WTC11 (cell line): Measurements from ENCODE around the gene VPS8.

Experiments used
- JUN ChIP-seq: sonication (generic); formaldehyde crosslinking; IDR thresholded peaks from 2 replicates; pipeline ENCODE4 v1.8.0; 2023; ENCODE audit warnings: mild to moderate bottlenecking, missing genetic modification reagents
- NR3C1 ChIP-seq: sonication (generic); formaldehyde crosslinking; conservative IDR thresholded peaks from 2 replicates; pipeline ENCODE4 v1.8.1; 2023; ENCODE audit warnings: low read depth, mild to moderate bottlenecking, missing genetic modification reagents
- PRRX2 ChIP-seq: fragments of 250-450 bp; sonication (Bioruptor Pico); IDR thresholded peaks from 2 replicates; pipeline ENCODE4 v1.8.0; 2021; ENCODE audit warnings: mild to moderate bottlenecking
- ZBTB21 ChIP-seq: sonication (generic); formaldehyde crosslinking; IDR thresholded peaks from 2 replicates; pipeline ENCODE4 v1.8.1; 2023; ENCODE audit warnings: mild to moderate bottlenecking, missing genetic modification reagents, borderline replicate concordance
- TF ChIP-seq, protein P1 (sequence below): fragments of 200-600 bp; IDR thresholded peaks from 2 replicates; pipeline ENCODE4 v1.8.0; 2022; ENCODE audit warnings: antibody characterized with exemption
- TF ChIP-seq, protein P2 (sequence below): sonication (generic); formaldehyde crosslinking; IDR thresholded peaks from 2 replicates; pipeline ENCODE4 v1.8.1; 2023; ENCODE audit warnings: mild to moderate bottlenecking, missing genetic modification reagents, moderate library complexity
- TF ChIP-seq, protein P3 (sequence below): fragments of 250-450 bp; sonication (Bioruptor Pico); conservative IDR thresholded peaks from 2 replicates; pipeline ENCODE4 v1.9.0; 2021; ENCODE audit warnings: mild to moderate bottlenecking
- TF ChIP-seq, protein P4 (sequence below): sonication (generic); formaldehyde crosslinking; IDR thresholded peaks from 2 replicates; pipeline ENCODE4 v1.8.1; 2022; ENCODE audit warnings: low read depth, mild to moderate bottlenecking, moderate library complexity, missing genetic modification reagents, borderline replicate concordance
- TF ChIP-seq, protein P5 (sequence below): sonication (generic); formaldehyde crosslinking; IDR thresholded peaks from 2 replicates; pipeline ENCODE4 v1.8.1; 2022; ENCODE audit warnings: missing genetic modification reagents, borderline replicate concordance

DNA sequence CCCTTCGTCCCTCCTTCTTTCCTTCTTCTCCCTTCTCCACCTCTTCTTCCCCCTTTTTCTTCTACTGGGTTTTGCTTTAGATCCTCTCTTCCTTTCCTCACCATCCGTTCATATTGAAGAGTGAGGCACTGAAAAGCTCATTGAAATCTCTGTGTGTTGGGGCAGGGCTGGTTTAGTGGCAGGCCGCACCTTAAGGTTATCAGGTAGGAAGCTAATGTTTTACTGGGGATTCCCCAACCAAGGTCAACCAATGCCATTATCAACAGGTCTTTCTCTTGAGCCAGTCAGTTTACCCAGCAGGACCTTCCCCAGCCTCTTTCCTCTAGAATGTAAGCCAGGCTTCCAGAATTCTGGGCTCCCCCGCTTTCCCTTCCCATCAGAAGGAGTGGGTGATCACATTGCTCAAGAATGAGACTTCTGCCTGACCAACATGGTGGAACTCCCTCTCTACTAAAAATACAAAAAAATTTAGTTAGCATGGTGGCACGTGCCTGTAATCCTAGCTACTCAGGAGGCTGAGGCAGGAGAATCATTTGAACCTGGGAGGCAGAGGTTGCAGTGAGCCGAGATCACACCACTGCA, 11.5 kb upstream of the VPS8 start:
- TF ChIP-seq PRRX2 (CRISPR knock-in tag) (no peak), JUN (CRISPR knock-in tag) (no peak), NR3C1 (CRISPR knock-in tag) (no peak), ZBTB21 (CRISPR knock-in tag) (no peak)
- TF ChIP-seq, protein P1, sequence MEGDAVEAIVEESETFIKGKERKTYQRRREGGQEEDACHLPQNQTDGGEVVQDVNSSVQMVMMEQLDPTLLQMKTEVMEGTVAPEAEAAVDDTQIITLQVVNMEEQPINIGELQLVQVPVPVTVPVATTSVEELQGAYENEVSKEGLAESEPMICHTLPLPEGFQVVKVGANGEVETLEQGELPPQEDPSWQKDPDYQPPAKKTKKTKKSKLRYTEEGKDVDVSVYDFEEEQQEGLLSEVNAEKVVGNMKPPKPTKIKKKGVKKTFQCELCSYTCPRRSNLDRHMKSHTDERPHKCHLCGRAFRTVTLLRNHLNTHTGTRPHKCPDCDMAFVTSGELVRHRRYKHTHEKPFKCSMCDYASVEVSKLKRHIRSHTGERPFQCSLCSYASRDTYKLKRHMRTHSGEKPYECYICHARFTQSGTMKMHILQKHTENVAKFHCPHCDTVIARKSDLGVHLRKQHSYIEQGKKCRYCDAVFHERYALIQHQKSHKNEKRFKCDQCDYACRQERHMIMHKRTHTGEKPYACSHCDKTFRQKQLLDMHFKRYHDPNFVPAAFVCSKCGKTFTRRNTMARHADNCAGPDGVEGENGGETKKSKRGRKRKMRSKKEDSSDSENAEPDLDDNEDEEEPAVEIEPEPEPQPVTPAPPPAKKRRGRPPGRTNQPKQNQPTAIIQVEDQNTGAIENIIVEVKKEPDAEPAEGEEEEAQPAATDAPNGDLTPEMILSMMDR = no peak
- TF ChIP-seq, protein P2, sequence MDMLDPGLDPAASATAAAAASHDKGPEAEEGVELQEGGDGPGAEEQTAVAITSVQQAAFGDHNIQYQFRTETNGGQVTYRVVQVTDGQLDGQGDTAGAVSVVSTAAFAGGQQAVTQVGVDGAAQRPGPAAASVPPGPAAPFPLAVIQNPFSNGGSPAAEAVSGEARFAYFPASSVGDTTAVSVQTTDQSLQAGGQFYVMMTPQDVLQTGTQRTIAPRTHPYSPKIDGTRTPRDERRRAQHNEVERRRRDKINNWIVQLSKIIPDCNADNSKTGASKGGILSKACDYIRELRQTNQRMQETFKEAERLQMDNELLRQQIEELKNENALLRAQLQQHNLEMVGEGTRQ (CRISPR knock-in tag) = no peak
- TF ChIP-seq, protein P3, sequence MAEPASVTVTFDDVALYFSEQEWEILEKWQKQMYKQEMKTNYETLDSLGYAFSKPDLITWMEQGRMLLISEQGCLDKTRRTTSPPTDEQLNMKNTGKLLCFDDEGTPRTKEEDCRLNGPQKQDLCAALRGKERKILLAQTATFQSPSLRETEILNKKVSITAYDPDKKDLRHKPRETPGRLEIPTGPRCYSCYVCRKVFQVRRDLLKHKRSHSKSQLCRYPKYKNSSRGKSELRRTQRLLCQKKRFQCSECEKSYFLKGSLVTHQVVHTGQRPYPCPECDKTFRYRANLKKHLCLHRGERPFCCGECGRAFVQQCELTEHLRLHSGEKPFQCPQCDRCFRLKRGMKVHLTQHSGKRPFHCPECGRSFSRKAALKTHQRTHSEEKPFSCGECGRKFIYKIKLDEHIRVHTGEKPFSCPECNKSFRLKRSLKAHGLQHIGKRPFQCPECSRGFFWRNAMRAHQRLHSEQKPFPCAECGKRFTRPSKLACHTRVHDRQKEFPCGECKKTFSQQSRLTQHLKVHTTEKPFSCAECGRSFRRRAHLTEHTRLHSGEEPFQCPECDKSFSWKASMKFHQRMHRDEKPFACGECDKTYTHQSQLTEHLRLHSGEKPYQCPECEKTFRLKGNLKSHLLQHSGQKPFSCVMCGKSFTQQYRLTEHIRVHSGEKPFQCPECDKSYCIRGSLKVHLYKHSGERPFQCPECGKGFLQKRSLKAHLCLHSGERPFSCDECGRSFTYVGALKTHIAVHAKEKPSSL (CRISPR knock-in tag) = no peak
- TF ChIP-seq, protein P4, sequence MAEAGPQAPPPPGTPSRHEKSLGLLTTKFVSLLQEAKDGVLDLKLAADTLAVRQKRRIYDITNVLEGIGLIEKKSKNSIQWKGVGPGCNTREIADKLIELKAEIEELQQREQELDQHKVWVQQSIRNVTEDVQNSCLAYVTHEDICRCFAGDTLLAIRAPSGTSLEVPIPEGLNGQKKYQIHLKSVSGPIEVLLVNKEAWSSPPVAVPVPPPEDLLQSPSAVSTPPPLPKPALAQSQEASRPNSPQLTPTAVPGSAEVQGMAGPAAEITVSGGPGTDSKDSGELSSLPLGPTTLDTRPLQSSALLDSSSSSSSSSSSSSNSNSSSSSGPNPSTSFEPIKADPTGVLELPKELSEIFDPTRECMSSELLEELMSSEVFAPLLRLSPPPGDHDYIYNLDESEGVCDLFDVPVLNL = no peak
- TF ChIP-seq, protein P5, sequence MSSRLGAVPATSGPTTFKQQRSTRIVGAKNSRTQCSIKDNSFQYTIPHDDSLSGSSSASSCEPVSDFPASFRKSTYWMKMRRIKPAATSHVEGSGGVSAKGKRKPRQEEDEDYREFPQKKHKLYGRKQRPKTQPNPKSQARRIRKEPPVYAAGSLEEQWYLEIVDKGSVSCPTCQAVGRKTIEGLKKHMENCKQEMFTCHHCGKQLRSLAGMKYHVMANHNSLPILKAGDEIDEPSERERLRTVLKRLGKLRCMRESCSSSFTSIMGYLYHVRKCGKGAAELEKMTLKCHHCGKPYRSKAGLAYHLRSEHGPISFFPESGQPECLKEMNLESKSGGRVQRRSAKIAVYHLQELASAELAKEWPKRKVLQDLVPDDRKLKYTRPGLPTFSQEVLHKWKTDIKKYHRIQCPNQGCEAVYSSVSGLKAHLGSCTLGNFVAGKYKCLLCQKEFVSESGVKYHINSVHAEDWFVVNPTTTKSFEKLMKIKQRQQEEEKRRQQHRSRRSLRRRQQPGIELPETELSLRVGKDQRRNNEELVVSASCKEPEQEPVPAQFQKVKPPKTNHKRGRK (CRISPR knock-in tag) = no peak
